ENCODE data around the gene BRCA1.
"Not testable (repeated sequence)": the region's sequence is repeated elsewhere in the genome, so short reads cannot be mapped to it uniquely, and the experiment has no call there.

BRCA1 gene

DNA sequence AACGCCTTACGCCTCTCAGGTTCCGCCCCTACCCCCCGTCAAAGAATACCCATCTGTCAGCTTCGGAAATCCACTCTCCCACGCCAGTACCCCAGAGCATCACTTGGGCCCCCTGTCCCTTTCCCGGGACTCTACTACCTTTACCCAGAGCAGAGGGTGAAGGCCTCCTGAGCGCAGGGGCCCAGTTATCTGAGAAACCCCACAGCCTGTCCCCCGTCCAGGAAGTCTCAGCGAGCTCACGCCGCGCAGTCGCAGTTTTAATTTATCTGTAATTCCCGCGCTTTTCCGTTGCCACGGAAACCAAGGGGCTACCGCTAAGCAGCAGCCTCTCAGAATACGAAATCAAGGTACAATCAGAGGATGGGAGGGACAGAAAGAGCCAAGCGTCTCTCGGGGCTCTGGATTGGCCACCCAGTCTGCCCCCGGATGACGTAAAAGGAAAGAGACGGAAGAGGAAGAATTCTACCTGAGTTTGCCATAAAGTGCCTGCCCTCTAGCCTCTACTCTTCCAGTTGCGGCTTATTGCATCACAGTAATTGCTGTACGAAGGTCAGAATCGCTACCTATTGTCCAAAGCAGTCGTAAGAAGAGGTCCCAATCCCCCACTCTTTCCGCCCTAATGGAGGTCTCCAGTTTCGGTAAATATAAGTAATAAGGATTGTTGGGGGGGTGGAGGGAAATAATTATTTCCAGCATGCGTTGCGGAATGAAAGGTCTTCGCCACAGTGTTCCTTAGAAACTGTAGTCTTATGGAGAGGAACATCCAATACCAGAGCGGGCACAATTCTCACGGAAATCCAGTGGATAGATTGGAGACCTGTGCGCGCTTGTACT, at the start of gene BRCA1:
Gene BRCA1 (minus strand): TSS at position 232 of the 834 bp plus-strand sequence. CDS start 1,268 bp downstream, outside the sequence.
- peak; percentile 97 for DNase-seq

DNA sequence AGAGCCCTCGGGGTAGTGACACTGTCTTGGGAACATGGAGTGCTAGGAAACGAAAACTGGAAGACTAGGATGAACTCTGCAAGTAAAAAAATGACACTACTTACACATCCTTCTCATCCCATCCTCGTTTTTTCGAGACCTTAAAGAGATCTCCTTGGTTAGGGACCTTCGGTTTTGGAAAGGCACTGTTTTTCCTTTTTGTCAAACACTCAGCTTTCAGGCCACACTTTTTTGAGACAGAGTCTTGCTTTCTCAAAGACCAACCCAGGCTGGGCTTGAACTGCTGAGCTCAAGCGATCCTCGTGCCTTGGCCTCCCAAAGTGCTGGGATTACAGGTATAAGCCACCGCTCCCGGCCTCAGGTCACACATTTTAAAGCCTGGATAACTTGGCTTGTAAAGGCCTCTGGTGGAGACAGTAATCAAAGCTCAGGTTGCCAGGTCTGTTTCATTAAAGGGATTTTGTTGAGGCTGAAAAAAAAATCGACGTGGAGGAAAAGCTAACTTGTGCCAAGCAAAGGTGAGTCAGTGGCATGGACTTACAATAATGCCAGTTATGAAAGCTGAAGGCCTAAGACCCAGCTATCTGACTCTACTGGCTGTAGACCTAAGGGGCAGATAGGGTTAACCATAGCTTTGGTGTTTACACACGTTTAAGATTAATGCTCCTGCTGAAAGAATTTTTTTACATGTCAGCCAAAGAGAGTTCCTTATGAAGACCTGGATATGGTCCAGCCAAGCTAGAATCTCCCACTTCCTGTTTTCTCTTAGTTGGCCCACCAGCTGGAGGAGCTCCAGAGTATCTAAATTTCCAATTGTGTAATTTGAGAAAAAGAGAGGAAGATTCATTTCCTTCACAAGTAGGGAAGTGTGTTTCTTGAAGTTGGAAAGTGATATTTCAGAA, 46.7 kb upstream of the BRCA1 start:
- DNase-seq = peak; percentile 16

DNA sequence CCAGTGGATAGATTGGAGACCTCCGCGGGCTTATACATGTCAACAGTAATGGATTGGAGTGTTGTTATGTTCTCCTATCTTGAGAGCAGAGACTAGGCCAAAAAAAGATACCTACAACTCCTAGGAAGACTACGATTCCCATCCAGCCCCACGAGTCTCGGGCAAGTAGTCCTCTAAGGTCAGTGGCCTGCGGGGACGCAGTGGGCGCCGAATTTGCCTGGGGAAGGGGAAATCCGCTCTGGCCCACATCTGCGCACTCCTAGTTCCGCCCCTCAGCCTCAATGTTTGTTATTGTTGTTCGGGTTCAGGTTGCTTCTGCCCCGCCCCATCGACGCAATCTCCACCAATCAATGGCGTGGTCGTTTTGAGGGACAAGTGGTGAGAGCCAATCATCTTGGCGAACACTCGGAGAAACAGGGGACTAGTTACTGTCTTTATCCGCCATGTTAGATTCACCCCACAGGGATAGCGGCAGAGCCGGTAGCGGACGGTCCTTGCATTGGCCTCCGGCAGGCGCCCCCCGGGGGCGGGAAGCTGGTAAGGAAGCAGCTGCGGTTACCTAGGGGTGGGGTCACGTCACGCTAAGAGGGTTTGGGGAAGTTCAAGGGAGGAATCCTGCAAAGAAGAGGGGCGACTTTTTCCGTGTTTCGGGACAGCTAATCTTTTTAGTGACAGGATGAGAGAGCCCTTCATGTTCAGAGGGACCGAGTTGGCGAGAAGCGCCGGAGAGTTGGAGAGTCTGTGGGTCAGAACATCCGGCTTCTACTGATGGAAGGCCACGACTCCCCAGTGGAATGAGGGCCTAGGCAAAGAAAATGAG, 45.8 kb upstream of the BRCA1 start, which contains the start of gene NBR1:
Gene NBR1 (plus strand): TSS at position 449 of the 820 bp plus-strand sequence. CDS start 4,586 bp downstream, outside the sequence.
- DNase-seq = peak; percentile 99

DNA sequence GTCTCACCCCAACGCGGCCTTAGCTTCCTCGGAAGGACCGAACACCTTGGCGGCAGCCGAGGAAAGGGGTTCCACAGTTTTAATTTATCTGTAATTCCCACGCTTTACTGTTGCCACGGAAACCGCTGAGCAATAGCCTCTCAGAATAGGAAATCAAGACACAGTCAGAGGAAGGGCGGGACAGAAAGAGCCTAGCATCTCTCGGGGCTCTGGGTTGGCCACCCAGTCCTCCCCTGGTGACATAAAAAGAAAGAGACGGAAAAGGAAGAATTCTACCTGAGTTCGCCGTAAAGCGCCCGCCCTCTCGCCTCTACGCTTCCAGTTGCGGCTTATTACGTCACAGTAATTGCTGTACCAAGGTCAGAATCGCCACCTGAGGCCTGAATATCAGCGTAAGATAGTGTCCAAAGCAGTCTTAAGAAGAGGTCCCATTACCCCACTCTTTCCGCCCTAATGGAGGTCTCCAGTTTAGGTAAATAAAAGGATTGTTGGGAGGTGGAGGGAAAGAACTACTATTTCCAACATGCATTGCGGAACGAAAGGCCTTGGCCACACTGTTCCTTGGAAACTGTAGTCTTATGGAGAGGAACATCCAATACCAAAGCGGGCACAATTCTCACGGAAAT, 45.1 kb upstream of the BRCA1 start:
- DNase-seq = peak; percentile 95

DNA sequence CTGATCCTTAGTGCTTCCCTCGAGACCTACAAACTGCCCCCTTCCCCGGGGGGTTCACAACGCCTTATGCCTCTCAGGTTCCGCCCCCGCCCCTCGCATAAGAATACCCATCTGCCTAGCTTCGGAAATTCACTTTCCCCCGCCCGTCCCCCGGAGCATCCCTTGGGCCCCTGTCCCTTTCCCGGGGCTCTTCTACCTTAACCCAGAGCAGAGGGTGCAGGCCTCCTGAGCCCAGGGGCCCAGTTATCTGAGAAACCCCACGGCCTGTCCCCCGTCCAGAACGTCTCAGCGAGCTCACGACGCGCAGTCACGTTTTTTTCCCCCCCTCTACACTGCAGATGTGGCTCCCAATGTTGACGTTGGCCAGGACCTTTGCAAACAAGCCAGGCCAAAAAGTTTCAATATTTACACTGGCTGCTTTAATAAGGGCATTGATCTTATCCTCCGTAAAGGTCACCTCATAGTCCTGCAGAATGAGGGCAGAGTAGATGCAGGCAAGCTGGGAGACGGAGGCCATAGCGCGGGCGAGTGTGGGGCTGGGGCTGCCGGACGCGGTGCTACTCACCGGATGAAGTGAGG, 44.5 kb upstream of the BRCA1 start:
- no peak for DNase-seq

DNA sequence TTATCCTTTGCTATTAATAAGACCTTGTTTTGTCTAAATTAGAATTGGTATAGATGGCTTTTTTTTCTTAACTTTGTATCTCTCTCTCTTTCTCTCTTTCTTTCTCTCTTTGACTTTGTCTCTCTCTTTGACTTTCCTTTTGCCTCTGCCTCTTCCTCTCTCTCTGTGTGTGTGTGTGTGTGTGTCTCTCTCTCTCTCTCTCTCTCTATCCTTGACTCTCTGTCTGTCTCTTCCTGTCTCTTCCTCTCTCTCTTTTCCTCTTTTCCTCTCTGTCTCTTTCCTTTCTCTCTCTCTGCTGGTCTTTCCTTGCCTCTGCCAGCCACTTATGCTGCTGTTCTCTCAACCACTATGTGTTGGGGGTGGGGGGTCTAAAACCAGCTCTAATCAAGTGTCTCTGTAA, 40.8 kb upstream of the BRCA1 start:
- DNase-seq = not testable (repeated sequence)

DNA sequence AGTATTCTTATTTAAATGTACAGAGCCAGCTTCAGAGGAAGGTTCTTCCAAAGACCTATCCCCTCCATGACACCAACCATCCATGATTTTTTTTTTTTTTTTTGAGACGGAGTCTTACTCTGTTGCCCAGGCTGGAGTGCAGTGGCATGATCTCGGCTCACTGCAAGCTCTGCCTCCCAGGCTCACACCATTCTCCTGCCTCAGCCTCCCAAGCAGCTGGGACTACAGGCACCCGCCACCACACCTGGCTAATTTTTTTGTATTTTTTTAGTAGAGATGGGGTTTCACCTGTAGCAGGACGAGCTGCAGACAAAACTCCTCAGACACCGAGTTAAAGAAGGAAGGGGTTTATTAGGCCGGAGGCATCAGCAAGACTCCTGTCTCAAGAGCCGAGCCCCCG, 34.8 kb upstream of the BRCA1 start:
- DNase-seq = not testable (repeated sequence)

DNA sequence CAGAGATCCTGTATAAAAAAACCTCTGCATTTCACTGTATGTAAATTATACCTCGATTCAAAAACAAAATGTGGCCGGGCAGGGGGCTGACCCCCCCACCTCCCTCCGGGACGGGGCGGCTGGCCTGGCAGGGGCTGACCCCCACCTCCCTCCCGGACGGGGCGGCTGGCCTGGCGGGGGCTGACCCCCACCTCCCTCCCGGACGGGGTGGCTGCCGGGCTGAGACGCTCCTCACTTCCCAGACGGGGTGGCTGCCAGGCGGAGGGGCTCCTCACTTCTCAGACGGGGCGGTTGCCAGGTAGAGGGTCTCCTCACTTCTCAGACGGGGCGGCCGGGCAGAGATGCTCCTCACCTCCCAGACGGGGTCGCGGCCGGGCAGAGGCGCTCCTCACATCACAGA, 34.1 kb upstream of the BRCA1 start:
- not testable (repeated sequence) for DNase-seq

DNA sequence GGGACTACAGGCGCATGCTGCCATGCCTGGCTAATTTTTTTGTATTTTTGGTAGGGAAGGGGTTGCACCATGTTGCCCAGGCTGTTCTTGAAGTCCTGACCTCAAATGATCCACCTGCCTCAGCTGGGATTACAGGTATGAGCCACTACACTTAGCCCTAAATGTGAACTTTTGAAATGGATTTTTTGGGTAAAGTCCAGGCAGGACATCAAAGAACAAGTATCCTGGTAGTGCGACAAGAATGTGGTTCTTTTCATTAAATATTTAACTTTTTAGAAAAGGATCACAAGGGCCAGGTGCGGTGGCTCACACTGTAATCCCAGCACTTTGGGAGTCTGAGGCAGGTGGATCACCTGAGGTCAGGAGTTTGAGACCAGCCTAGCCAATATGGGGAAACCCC, 30.5 kb upstream of the BRCA1 start:
- DNase-seq = no peak

DNA sequence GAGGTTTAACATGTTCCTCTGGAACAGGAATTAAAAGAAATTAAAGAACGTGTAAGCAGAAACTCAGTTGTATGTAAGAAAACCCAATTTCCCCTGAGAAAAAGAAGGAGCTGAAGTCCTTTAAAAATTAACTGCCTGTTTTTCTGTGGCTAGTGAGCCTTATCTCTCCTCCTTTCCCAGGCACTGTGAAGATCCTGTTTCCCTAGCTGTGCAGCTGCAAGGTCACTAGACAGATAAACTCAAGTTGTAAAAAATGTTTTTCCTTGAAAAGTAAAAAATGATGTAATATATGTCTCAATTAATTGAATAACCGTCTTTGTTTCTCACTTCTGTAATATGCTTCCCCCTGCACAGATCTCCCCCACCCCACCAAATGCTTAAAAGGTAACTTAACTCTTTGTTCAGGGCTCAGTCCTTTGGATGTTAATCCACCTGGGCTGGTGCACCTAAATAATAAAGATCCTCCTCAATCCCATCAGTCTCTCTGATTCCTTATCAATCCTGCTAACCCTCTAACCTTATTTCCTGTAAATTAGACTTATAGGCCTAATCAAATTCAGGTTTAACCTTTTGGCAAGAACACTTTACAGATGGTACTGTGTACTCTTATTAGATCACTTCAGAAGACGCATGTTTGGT, 28.2 kb upstream of the BRCA1 start:
- not testable (repeated sequence) for DNase-seq

DNA sequence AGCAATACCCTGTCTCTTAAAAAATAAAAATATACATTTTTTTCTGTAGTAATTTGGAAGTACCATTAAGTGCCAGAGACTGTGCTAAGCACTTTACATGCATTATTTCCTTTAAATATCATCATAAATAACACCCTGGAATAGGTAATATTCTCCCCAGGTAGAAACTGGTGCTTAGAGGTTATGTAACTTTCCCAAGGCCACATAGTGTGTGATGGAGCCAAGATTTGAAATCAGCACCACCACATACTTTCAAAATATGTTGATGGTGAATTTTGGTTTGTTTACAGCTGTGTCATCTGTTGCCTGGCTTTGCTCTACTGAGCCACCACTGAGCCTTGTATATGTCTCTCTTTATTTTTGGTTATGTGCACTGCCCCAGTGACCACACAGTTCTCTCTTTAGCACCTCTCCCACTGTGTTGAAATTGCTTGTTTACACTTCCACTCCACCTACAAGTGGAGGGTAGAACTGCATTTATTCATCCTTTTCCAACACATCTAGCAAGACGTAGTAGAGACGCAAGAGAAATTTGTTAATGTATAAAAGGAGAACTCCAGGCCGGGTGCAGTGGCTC, 26.8 kb upstream of the BRCA1 start:
- no peak for DNase-seq

DNA sequence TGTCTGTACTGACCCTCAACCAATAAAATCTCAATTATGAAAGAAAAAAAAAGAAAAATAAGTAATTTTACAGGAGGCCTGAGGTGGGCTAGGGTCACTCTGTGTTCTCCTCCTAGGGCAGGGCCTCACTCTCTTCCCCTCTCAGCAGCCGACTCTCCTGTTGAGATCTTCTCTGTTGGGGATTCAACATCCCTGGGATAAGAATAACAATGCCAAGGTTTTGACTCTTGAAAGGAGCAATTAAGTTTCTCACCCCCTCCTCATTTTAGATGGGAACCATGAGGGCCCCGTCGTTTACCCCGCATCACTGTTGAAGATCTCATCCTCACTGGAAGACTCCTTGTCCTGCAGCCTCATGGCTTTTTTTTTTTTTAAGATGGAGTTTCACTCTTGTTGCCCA, 21.5 kb upstream of the BRCA1 start:
- DNase-seq = no peak

DNA sequence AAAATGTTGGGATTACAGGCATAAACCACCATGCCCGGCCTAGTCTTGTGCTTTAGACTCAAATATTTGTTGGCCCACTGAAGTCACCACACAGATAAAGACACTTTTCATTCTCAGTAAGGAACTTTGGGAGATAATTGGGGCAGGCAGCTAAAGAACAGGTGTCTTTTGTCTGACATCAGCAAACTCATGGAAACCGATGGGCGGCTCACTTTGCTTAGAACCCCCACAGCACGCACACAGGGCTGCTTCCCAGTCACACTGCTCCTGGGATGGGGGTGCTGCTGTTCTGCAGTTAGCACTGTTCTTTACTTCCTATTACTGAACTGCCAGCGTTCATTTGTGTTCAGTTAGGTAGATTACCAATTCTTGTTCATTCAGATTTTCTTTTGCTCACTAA, 18.0 kb upstream of the BRCA1 start:
- no peak for DNase-seq

DNA sequence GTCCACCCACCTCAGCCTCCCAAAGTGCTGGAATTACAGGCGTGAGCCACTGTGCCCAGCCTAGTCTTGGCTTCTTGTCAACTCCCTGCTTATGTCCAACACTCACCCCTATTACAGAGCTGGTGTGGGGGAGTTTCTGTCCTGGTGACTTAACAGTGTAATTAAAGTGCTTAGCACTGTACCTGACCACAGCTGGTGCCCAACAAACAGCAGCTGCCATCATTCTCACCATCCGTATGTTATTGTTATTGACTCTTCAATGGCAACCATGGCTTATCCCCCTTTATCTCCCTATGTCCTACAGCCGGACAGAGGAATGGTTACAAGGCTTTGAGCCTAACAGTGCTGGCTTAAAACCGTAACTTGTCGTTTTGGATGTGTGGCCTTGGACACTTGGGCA, 17.0 kb upstream of the BRCA1 start:
- DNase-seq = no peak

DNA sequence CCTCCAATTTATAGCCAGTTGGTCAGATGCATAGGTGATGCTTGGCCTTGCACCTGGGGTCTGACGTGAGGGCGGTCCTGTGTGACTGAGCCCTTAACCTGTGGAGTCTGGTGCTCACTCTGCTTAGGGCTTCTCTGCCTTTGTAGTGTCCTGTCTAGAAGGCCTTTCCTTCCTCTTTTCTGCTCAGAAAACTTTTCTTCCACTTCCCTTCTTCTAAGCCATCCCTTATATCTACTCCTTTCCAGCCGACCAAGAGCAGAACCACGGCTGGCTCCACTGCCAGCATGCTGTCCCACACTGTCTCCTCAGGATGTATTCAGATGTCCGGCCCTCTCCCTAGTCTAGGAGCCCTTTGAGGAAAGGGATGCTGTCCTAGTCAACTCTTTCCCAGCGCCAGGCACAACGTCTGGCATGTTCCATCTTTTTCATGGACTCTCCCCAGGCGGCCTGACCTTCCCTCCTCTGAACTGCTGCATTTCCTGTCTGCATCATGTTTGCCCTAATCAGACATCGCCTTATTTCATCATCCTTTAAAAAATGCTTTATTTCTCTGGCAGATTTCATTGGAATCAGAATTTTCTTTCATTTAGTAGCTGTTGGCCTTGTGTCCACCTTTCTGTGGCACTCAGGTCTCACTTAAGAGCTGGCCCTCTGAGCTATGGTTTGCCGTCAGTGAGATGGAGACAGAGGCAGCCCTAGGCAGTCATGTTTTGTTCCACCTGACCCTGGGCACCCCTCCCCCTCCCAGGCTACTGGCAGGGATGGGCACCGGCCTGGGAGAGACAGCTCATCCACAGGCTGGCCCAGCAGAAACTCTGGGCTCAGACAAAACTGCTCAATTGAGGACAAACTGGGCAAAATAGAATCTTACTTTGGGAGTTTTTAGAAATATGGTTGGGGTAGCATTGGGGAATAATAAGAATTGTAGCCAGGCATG, 15.5 kb upstream of the BRCA1 start:
- DNase-seq = no peak

DNA sequence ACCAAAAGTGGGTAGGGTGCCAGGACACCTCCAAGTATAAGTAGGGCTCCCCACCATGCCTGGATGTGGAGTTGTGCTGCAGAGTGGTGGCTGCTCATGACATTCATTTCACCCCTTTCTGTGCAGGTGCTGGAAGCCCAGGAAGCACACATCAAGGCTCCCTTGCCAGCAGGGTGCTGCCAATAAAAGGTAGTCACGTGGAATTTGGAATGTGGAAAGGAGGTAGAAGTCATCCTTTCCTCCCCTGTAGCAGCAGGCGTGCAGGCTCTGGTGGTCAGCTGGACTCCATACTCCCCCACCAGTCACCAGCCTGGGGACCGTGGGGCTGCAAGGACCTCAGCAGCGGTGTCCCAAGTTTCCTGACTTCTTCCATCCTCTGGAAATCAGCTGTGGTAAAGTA, 13.4 kb upstream of the BRCA1 start:
- not testable (repeated sequence) for DNase-seq

DNA sequence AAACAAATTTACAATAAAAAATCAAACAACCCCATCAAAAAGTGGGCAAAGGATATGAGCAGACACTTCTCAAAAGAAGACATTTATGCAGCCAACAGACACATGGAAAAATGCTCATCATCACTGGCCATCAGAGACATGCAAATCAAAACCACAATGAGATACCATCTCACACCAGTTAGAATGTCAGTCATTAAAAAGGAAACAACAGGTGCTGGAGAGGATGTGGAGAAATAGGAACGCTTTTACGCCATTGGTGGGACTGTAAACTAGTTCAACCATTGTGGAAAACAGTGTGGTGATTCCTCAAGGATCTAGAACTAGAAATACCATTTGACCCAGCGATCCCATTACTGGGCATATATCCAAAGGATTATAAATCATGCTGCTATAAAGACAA, 11.4 kb upstream of the BRCA1 start:
- not testable (repeated sequence) for DNase-seq

DNA sequence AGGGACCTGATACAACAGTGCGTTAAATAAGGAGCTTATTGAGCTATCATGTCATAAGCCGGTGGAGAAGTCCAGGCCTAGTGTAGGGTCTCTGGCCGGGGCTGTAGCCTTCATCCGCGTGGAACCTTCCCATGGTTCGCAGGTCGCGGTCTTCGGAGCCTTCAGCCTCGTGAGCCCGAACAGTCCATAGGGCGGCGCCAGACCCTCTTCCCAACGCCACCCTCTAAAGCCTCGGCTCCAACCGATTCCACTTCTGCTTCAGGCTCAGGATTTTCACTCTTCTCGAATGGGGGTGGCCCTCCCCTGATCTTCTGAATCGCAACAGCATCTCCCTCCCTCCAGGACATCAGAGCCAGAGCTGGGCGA, 10.3 kb upstream of the BRCA1 start:
- no peak for DNase-seq

DNA sequence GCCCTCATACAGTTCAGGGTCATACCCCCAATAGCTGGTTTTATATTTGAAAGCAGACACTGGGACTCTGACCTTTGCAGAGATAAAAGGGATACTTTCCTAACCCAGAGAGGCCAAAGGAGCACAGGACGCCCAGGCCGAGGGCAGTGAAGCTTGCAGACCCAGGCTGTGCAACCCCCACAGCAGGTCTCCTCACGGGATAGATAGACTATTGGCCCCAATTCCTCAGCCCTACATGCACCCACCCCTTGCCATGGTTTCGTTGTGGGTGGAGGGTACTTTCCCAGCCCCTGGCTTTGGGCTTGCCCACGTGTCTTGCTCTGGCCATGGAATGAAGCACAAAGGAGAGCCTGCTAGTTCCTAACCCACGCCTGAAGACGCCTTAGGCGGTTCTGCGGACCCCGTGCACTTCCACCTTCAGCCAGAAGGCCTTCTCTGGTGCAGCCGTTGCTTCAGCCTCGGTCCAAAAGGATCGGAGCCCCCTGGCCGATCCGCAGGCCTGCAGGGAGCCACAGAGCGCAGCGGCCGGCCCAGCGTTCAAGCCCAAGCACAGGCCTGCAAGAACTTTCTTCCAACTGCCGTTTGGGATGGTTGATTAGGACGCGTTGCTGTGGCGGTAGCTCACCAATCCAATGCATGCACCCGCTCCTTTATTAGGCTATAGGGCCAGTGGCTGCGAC, 9.8 kb upstream of the BRCA1 start:
- no peak for DNase-seq

Measured in CD4-positive, alpha-beta T cell treated with Interleukin-12 subunit alpha and Interleukin-12 subunit beta, for 1 hour (primary cell).